DMS 273 (cell line): ENCODE measurements around the gene BCAS2.
"Not testable (repeated sequence)": the region's sequence is repeated elsewhere in the genome, so short reads cannot be mapped to it uniquely, and the experiment has no call there.

ENCODE experiments used
- DNase-seq: peaks from one replicate; lab custom pipeline; 2025; ENCODE audit not compliant: unreplicated experiment; lab: John Stamatoyannopoulos, UW

BCAS2 gene

DNA sequence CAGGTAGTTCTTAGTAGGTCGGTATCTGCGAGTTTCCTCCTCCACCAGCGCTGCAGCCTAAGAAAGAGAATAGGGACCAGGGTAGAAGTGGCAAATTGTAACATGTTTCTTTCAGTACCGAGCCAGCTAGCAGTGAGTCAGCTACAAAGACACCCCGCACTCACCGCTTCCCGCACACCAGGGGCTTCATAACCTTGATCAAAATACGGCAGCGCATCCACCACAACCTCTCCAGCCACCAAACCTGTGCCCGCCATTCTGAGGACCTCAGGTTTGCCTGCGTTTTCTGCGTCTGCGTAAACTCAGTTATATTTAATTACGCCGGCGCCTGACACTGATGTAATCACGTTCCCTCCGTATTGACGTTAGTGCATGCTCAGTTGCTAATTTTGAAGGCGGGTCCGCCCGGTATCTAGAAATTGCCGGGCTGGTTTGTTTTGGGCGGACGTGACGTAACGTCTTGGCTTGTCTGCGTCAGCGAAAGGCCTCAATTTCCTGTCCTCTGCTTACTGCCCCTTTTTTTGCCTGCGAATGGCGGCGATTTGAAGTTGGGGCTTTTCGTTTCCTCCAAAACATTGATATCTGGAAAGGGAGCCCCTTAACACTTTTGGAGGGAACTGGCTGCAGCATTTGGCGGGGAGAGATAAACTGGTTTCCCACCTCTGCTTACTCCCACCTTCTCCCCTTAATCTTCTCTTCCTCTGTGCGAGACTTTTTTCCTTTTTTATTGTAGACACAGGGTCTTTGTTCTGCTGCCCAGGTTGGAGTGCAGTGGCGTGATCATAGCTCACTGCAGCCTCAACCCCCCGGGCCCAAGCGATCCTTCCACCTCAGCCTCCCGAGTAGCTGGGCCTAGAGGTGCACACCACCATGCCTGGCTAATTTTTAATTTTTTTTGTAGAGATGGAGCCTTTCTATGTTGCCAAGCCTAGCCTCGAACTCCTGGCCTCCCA, at the start of gene BCAS2:
TSS of gene BCAS2 (minus strand) at position 281 of the 953 bp plus-strand sequence. CDS start at position 257, 24 bp downstream.
- DNase-seq: peak; percentile 99

GRCh38 chr1:114627107-114627506, 45.7 kb upstream of the BCAS2 start:
- DNase-seq: no peak

GRCh38 chr1:114623364-114623763, 41.9 kb upstream of the BCAS2 start:
- DNase-seq: no peak

GRCh38 chr1:114620419-114620818, 39.0 kb upstream of the BCAS2 start:
- DNase-seq: peak; percentile 9

- no peak for DNase-seq
Observed at GRCh38 chr1:114618606-114619005, 37.2 kb upstream of the BCAS2 start.

DNA sequence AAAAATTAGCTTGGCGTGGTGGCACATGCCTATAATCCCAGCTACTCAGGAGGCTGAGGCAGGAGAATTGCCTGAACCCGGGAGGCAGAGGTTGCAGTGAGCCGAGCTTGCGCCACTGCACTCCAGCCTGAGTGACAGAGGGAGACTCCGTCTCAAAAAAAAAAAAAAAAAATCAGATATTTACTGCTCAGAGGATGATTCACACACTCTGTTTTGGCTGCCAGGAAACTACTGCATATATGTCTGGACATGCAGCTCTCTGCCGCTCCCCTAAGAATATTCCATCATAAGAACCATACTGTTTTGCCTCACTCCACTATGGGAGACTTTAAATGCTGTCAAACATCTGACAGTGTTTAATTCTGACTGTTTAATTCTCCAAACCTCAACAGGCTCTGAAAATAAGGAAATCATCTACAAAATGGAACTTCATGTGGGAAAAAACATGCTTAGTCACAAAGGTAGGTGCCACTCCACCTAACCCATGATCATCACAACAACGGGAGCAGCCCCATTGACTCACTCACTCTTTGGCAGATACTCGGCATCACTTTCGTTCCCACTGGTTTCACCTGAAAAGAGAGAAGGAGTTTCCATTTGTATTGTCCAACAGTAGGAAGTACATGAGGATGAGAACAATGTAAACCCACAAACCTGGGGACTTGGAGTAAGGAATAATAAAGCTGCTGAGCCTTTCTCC, 29.3 kb upstream of the BCAS2 start:
- peak; percentile 29 for DNase-seq

GRCh38 chr1:114609826-114610225, 28.4 kb upstream of the BCAS2 start:
- DNase-seq: peak; percentile 4

- peak; percentile 48 for DNase-seq
Observed at GRCh38 chr1:114609026-114609425, 27.6 kb upstream of the BCAS2 start.

DNA sequence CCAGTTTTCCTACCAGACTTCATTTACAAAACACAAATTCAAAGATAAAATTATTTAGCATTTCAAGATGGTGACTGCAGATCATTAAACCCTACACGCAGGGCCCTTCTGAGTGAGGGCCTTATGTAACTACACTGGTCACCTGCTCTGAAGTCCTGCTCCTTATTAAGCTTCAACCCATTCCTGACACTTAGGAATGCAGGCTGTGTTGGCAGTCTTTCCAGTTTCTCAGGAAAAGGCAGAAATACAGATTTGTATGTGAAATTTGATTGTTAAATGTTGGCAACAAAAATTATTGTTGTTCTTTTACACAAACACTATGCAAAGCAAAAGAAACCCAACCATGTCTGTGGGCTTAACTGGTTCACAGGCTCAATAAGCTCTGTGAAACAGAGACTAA, 25.8 kb upstream of the BCAS2 start:
- no peak for DNase-seq

DNA sequence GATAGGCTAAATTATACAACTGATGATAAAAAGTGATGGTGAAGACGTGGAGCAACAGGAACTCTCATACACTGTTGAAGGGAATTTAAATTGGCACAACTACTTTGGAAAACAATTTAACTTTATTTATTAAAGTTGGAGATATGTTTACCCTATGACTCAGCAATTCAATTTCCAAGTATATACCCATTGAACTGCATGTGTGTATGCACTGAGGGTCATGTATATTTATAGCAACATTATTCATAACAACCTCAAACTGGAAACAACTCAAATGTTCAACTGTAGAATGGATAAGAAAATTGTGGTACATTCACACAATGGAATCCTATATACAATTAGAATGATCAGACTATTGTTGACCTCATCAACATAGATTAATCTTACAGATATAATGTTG, 16.5 kb upstream of the BCAS2 start:
- no peak for DNase-seq

GRCh38 chr1:114595602-114596001, 14.2 kb upstream of the BCAS2 start:
- no peak for DNase-seq

DNA sequence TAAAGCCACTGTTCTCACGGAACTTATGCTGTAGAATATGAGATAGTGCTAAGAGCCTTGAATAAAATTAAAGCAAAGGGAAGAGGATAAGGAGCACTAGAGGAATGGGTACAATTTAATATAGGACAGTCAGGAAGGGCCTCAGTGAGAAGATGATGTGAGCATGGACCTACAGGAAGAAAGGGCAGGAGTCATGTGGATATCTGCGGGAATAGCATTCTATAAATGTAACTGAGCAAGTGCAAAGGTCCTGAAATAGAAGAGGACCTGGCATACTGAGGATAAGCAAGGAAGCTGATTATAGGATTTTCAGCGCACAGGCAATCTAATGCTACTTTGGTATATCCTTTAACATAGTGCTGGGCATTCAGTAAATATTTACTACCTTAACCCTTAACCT, 12.6 kb upstream of the BCAS2 start:
- no peak for DNase-seq

- no peak for DNase-seq
Observed at GRCh38 chr1:114589122-114589521, 7.7 kb upstream of the BCAS2 start.

- DNase-seq: peak; percentile 60
Observed at GRCh38 chr1:114588196-114588689, 6.8 kb upstream of the BCAS2 start.

- DNase-seq: peak; percentile 25
Observed at GRCh38 chr1:114587203-114587991, 6.0 kb upstream of the BCAS2 start.

DNA sequence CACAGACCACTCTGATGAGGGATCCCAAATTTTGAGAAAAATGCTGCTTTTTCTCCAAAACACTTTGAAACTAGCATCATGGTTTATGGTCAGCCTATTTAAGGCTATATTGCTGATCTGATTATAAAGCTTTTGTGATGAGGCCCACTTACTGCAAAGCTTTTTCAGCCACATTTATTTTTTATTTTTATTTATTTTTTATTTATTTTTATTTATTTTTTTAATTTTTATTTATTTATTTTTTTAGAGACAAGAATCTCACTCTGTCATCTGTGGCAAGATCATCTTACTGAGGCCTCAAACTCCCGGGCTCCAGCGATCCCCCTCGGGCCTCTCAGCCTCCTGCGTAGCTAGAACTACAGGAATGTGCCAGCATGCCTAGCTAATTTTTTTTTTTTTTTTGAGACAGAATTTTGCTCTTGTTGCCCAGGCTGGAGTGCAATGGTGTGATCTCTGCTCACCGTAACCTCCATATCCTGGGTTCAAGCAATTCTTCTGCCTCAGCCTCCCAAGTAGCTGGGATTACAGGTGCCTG, 5.2 kb upstream of the BCAS2 start:
- no peak for DNase-seq

DNA sequence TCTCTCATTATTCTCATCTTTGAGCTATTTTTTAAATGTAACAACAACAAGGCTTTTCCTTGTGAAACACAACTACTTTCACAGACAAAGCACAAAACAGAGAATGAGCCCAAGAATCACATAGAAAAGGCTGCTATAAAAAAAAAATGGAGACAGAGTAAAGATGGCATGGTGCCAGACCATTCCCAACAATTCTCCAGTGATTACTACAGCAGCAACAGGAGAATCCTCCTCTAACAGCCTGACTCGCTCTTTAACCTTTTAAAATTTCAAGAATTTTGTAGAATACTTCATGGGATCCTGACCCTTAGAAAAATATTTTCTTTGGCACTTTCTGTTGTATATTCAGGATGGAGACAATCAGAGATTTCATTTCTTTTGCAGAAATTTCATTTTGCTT, 3.8 kb upstream of the BCAS2 start:
- peak; percentile 19 for DNase-seq

DNA sequence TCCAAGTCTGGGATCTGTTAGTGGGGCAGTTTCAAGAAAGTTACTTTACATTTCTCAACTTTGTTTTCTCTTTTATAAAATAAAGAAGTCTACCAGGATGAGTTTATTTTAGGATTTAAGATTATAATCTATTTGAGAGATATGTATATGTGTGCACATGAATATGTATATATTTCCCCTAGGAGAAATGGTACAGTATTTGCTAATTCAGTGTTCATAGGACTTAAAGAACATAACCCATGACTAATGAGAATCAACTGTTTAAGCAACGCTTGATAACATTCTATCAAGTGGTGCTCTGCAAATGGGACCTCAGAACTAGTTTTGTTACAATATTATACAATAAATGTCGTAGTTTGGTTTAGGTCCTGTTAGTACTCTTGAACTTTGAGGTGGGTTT, 7.0 kb downstream of the BCAS2 start:
- no peak for DNase-seq

- DNase-seq: no peak
Observed at GRCh38 chr1:114564141-114564540, 17.3 kb downstream of the BCAS2 start.

- not testable (repeated sequence) for DNase-seq
Observed at GRCh38 chr1:114562978-114563510, 18.4 kb downstream of the BCAS2 start.

DNA sequence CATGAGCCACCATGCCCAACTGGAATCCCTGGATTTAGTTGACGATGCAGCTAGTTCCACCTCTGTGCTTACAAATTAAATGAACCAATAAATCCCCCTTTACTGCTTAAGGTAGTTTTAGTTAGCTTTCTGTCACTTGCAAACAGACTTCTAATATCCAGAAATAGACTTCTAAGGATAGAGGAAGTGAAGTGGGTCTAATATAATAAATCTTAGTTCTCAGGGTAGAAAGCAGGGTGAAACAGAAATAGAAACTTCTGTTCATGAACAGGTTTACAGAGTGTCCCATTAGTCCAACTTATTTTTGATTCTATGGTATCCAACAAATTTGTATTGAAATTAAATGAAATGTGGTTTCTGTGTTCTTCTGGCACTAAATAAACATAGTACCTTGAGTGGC, 20.1 kb downstream of the BCAS2 start:
- no peak for DNase-seq
